GM21619 (cell line): ENCODE results near the gene PLXNB1.

Experiments used
- ATAC-seq: cut with Tn5 transposase; IDR thresholded peaks from one replicate; pipeline ENCODE4 v1.9.1; 2021; ENCODE audit not compliant: unreplicated experiment

The PLXNB1 gene

GRCh38 chr3:48435223-48435595 is 5.3 kb upstream of the PLXNB1 start:
- no peak for ATAC-seq

- no peak for ATAC-seq
Observed at GRCh38 chr3:48434591-48435222, 4.8 kb upstream of the PLXNB1 start.

- ATAC-seq, result no peak
Observed at GRCh38 chr3:48433472-48434118, 3.7 kb upstream of the PLXNB1 start.

GRCh38 chr3:48432411-48433371 is 2.8 kb upstream of the PLXNB1 start:
- ATAC-seq, result no peak

GRCh38 chr3:48431224-48432029 is 1.5 kb upstream of the PLXNB1 start:
- ATAC-seq, result no peak

GRCh38 chr3:48430708-48431101 is 819 bp upstream of the PLXNB1 start:
- ATAC-seq, result no peak

GRCh38 chr3:48429317-48429959 is 448 bp downstream of the PLXNB1 start:
- ATAC-seq, result peak; percentile 34

- peak; percentile 40 for ATAC-seq
Observed at GRCh38 chr3:48428572-48429316, 1.1 kb downstream of the PLXNB1 start.

GRCh38 chr3:48428088-48428571 is 1.8 kb downstream of the PLXNB1 start:
- ATAC-seq, result no peak

- ATAC-seq, result no peak
Observed at GRCh38 chr3:48427630-48427962, 2.3 kb downstream of the PLXNB1 start.

GRCh38 chr3:48426944-48427629 is 2.8 kb downstream of the PLXNB1 start:
- no peak for ATAC-seq

- ATAC-seq, result no peak
Observed at GRCh38 chr3:48426401-48426909, 3.4 kb downstream of the PLXNB1 start.

- no peak for ATAC-seq
Observed at GRCh38 chr3:48425281-48425812, 4.5 kb downstream of the PLXNB1 start.

GRCh38 chr3:48423883-48424695 is 5.8 kb downstream of the PLXNB1 start:
- ATAC-seq, result no peak

- no peak for ATAC-seq
Observed at GRCh38 chr3:48423241-48423882, 6.5 kb downstream of the PLXNB1 start.

GRCh38 chr3:48422681-48423080 is 7.2 kb downstream of the PLXNB1 start:
- ATAC-seq, result no peak

- ATAC-seq, result no peak
Observed at GRCh38 chr3:48422272-48422671, 7.6 kb downstream of the PLXNB1 start.
